HG02938 (cell line): ENCODE data around the gene RNF208.

Experiments used
- ATAC-seq: cut with Tn5 transposase; IDR thresholded peaks from one replicate; pipeline ENCODE4 v1.9.1; 2021; ENCODE audit warnings: mild to moderate bottlenecking, moderate library complexity; ENCODE audit not compliant: unreplicated experiment

The RNF208 gene

GRCh38 chr9:137193771-137194170 is 28.3 kb downstream of the RNF208 start:
- no peak for ATAC-seq

- ATAC-seq, result no peak
These were observed 29.2 kb downstream of the RNF208 start for GRCh38 chr9:137192859-137193258.

GRCh38 chr9:137192448-137192780 is 29.6 kb downstream of the RNF208 start:
- no peak for ATAC-seq

GRCh38 chr9:137191691-137192447 is 30.2 kb downstream of the RNF208 start:
- no peak for ATAC-seq

- ATAC-seq, result no peak
These were observed 30.8 kb downstream of the RNF208 start for GRCh38 chr9:137191245-137191644.

- ATAC-seq, result no peak
These were observed 31.7 kb downstream of the RNF208 start for GRCh38 chr9:137190315-137190856.

GRCh38 chr9:137189297-137190295 is 32.4 kb downstream of the RNF208 start:
- no peak for ATAC-seq

- peak; percentile 78 for ATAC-seq
These were observed 33.3 kb downstream of the RNF208 start, which contains the start of the genes ANAPC2 and SSNA1 for GRCh38 chr9:137188490-137189296. Gene ANAPC2 (minus strand): TSS chr9:137188560. CDS start chr9:137188532, 28 bp downstream. Gene SSNA1 (plus strand): TSS chr9:137188676. CDS start chr9:137188727, 51 bp downstream.

- peak; percentile 20 for ATAC-seq
These were observed 34.0 kb downstream of the RNF208 start for GRCh38 chr9:137188086-137188489.

GRCh38 chr9:137187386-137187785 is 34.7 kb downstream of the RNF208 start:
- no peak for ATAC-seq

GRCh38 chr9:137186385-137186784 is 35.7 kb downstream of the RNF208 start:
- ATAC-seq, result no peak

- no peak for ATAC-seq
These were observed 36.1 kb downstream of the RNF208 start for GRCh38 chr9:137185921-137186320.

GRCh38 chr9:137184881-137185660 is 37.0 kb downstream of the RNF208 start:
- ATAC-seq, result no peak

GRCh38 chr9:137183980-137184595 is 38.0 kb downstream of the RNF208 start:
- no peak for ATAC-seq

GRCh38 chr9:137182836-137183235 is 39.2 kb downstream of the RNF208 start:
- no peak for ATAC-seq

- no peak for ATAC-seq
These were observed 40.4 kb downstream of the RNF208 start for GRCh38 chr9:137181680-137182079.

GRCh38 chr9:137180491-137180890 is 41.5 kb downstream of the RNF208 start:
- ATAC-seq, result no peak

- ATAC-seq, result no peak
These were observed 42.3 kb downstream of the RNF208 start for GRCh38 chr9:137179761-137180160.

GRCh38 chr9:137178939-137179630 is 43.0 kb downstream of the RNF208 start:
- no peak for ATAC-seq
